Astrocyte (in vitro differentiated cells and primary cell): ENCODE results near the gene HSF5. TPM values are rescaled to one million over a fixed set of nuclear protein-coding genes. Genes with fewer than 3 reads are reported as not detected.
A peak's percentile ranks its signal among the peaks of the same experiment; 100 is the strongest.

ENCODE experiments used
- DNase-seq: peaks from one replicate; pipeline ENCODE4 v3.0.0-alpha.2; 2010; ENCODE audit warnings: low read depth
- FAIRE-seq: peaks from 2 replicates; lab custom pipeline; 2011; peaks lifted over from hg19 to GRCh38; lab: Jason Lieb, UNC
- H2AFZ ChIP-seq: 2 replicates; pipeline ENCODE4 v1.6.0; 2012; ENCODE audit warnings: low read depth, low read length, inconsistent platforms
- H3K27ac ChIP-seq: 2 replicates; pipeline ENCODE4 v1.5.1; 2011; ENCODE audit warnings: low read depth, low read length, inconsistent platforms
- H3K27me3 ChIP-seq: 2 replicates; pipeline ENCODE4 v1.6.0; 2011; ENCODE audit warnings: low read length, inconsistent platforms; ENCODE audit not compliant: insufficient read depth
- H3K36me3 ChIP-seq: 2 replicates; pipeline ENCODE4 v1.5.1; 2011; ENCODE audit warnings: low read length, inconsistent platforms; ENCODE audit not compliant: insufficient read depth
- H3K4me1 ChIP-seq: 2 replicates; pipeline ENCODE4 v1.5.1; 2011; ENCODE audit warnings: low read length, inconsistent platforms; ENCODE audit not compliant: insufficient read depth
- H3K4me2 ChIP-seq: 2 replicates; pipeline ENCODE4 v1.6.0; 2012; ENCODE audit warnings: low read length, inconsistent platforms
- H3K4me3 ChIP-seq: 2 replicates; pipeline ENCODE4 v1.5.1; 2011; ENCODE audit warnings: low read depth, mild to moderate bottlenecking, low read length, inconsistent platforms; ENCODE audit not compliant: insufficient read depth
- H3K79me2 ChIP-seq: 2 replicates; pipeline ENCODE4 v1.6.0; 2012; ENCODE audit warnings: mild to moderate bottlenecking, low read length, inconsistent platforms; ENCODE audit not compliant: insufficient read depth
- H3K9ac ChIP-seq: 2 replicates; pipeline ENCODE4 v1.6.0; 2012; ENCODE audit warnings: mild to moderate bottlenecking, low read length, inconsistent platforms
- H3K9me3 ChIP-seq: 2 replicates; pipeline ENCODE4 v1.5.1; 2012; ENCODE audit warnings: low read depth, mild to moderate bottlenecking, low read length, inconsistent platforms; ENCODE audit not compliant: insufficient read depth
- H4K20me1 ChIP-seq: 2 replicates; pipeline ENCODE4 v1.6.0; 2012; ENCODE audit warnings: low read length, inconsistent platforms; ENCODE audit not compliant: insufficient read depth
- H3K27ac Mint-ChIP-seq: one replicate; pipeline ENCODE4 v1.8.0; 2021; ENCODE audit warnings: mild to moderate bottlenecking, mixed read lengths; ENCODE audit not compliant: unreplicated experiment
- H3K27me3 Mint-ChIP-seq: one replicate; pipeline ENCODE4 v1.8.0; 2021; ENCODE audit warnings: low read depth, mixed read lengths; ENCODE audit not compliant: unreplicated experiment
- H3K36me3 Mint-ChIP-seq: one replicate; pipeline ENCODE4 v1.8.0; 2021; ENCODE audit warnings: low read depth, mixed read lengths; ENCODE audit not compliant: unreplicated experiment
- H3K4me1 Mint-ChIP-seq: one replicate; pipeline ENCODE4 v1.8.0; 2021; ENCODE audit warnings: low read depth, mixed read lengths; ENCODE audit not compliant: unreplicated experiment
- H3K4me3 Mint-ChIP-seq: one replicate; pipeline ENCODE4 v1.8.0; 2021; ENCODE audit warnings: mild to moderate bottlenecking, moderate library complexity, mixed read lengths; ENCODE audit not compliant: unreplicated experiment
- H3K9me3 Mint-ChIP-seq: one replicate; pipeline ENCODE4 v1.8.0; 2021; ENCODE audit warnings: mild to moderate bottlenecking, mixed read lengths; ENCODE audit not compliant: unreplicated experiment
- EZH2 ChIP-seq: IDR thresholded peaks from 2 replicates; pipeline ENCODE4 v1.6.1; 2012; ENCODE audit warnings: mild to moderate bottlenecking, low read length, inconsistent platforms; ENCODE audit not compliant: insufficient read depth
- total RNA-seq: library from RNA; stranded (reverse); gene quantifications from 2 replicates; pipeline ENCODE4 v1.2.1, GENCODE V29; 2021
- TF ChIP-seq, protein P1 (sequence below): IDR thresholded peaks from 2 replicates; pipeline ENCODE4 v1.5.1; 2011; ENCODE audit warnings: low read depth, mild to moderate bottlenecking, inconsistent platforms, low read length, moderate library complexity; ENCODE audit not compliant: insufficient read depth

The HSF5 gene
- total RNA-seq, 1 donor from 2014 or later = not detected

DNA sequence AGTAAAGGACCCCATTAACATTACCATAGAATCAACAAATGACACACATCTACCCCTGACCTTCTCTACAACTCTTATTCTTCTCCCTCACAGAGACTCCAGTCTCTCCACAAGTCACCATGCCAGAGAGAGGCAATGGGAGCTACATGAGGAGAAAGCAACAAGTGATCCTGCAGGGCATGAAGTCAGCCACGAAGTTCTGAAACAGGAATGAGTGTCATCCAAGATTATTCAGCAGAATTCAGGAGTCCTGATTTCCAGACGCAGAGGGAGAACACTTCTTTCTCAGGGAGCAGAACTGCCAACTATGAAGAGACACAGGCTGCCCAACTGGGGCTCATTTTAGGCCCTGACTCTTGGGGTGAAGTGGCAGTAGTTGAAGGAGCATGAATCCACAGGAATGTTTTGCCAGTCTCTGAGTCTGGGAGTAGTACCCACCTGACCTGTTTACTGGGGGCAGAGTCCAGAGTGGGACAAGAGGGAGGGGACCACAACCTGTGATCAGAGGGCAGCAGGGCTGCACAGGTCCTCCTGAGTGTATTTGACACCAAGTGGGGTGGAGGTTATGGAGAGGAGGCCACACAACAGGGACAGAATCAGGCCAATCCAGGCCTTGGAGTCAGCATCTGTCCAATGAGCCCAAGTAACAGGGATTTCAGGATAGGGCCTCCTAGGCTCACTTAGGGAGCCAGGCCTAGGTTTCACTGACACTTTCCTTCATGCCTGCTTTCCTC, 28.6 kb upstream of the HSF5 start:
- TF ChIP-seq EZH2 = no peak
- TF ChIP-seq, protein P1, sequence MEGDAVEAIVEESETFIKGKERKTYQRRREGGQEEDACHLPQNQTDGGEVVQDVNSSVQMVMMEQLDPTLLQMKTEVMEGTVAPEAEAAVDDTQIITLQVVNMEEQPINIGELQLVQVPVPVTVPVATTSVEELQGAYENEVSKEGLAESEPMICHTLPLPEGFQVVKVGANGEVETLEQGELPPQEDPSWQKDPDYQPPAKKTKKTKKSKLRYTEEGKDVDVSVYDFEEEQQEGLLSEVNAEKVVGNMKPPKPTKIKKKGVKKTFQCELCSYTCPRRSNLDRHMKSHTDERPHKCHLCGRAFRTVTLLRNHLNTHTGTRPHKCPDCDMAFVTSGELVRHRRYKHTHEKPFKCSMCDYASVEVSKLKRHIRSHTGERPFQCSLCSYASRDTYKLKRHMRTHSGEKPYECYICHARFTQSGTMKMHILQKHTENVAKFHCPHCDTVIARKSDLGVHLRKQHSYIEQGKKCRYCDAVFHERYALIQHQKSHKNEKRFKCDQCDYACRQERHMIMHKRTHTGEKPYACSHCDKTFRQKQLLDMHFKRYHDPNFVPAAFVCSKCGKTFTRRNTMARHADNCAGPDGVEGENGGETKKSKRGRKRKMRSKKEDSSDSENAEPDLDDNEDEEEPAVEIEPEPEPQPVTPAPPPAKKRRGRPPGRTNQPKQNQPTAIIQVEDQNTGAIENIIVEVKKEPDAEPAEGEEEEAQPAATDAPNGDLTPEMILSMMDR = no peak
- peaks cover 13% of the 10 kb centered on the region for H3K4me1 Mint-ChIP-seq
- H4K20me1 ChIP-seq = peaks cover 15% of the 10 kb centered on the region
- H3K4me1 ChIP-seq = peaks cover 22% of the 10 kb centered on the region
- H3K27me3 ChIP-seq = no peaks in the 10 kb centered on the region
- peak overlapping the region; percentile 67 for H3K9ac ChIP-seq
- H3K36me3 ChIP-seq = peaks cover 4% of the 10 kb centered on the region
- no peak for FAIRE-seq
- no peaks in the 10 kb centered on the region for H3K36me3 Mint-ChIP-seq
- peaks cover 8% of the 10 kb centered on the region for H3K27me3 Mint-ChIP-seq
- no peaks in the 10 kb centered on the region for H3K9me3 Mint-ChIP-seq
- peak overlapping the region; percentile 77 for H2AFZ ChIP-seq
- H3K4me3 ChIP-seq = peak overlapping the region; percentile 59
- no peaks in the 10 kb centered on the region for H3K9me3 ChIP-seq
- H3K79me2 ChIP-seq = peaks cover 5% of the 10 kb centered on the region
- H3K27ac Mint-ChIP-seq = peak overlapping the region; percentile 55
- H3K4me2 ChIP-seq = peak overlapping the region; percentile 93
- DNase-seq = no peak
- H3K4me3 Mint-ChIP-seq = peak overlapping the region; percentile 93
- peak overlapping the region; percentile 2 for H3K27ac ChIP-seq

DNA sequence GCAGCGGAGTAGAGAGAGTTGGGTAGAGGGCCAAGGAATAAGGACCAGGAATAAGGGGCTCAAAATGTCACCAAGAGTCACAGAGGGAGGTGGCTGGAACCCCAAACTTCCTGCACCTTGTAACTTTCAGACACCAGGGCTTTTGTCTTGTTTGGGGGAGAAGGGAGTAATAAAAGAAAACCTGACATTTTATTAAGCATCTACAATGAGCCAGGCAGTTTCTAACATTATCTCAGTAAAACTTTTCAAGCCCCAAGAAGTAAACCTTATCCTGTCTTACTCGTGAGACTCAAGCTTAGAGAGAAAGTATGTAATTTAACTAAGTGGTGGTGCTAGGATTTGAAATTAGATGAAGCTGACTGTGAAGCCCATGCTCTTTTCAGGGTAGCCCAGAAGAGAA, 27.1 kb upstream of the HSF5 start:
- H3K9me3 Mint-ChIP-seq = no peaks in the 10 kb centered on the region
- peaks cover 13% of the 10 kb centered on the region for H3K4me1 Mint-ChIP-seq
- FAIRE-seq (no peak), DNase-seq (no peak)
- H3K9me3 ChIP-seq = no peaks in the 10 kb centered on the region
- peaks cover 5% of the 10 kb centered on the region for H3K36me3 Mint-ChIP-seq
- peaks cover 22% of the 10 kb centered on the region for H3K4me1 ChIP-seq
- H4K20me1 ChIP-seq = peaks cover 20% of the 10 kb centered on the region
- H3K4me3 Mint-ChIP-seq = peak overlapping the region; percentile 81
- H3K9ac ChIP-seq = no peak overlapping the region
- no peak for TF ChIP-seq EZH2
- TF ChIP-seq, protein P1 = no peak
- no peak overlapping the region for H3K27ac ChIP-seq
- H3K4me2 ChIP-seq = peak overlapping the region; percentile 91
- no peak overlapping the region for H2AFZ ChIP-seq
- H3K36me3 ChIP-seq = peaks cover 9% of the 10 kb centered on the region
- H3K27me3 Mint-ChIP-seq = peaks cover 2% of the 10 kb centered on the region
- peak overlapping the region; percentile 78 for H3K4me3 ChIP-seq
- no peak overlapping the region for H3K27ac Mint-ChIP-seq
- peaks cover 5% of the 10 kb centered on the region for H3K79me2 ChIP-seq
- H3K27me3 ChIP-seq = no peaks in the 10 kb centered on the region

DNA sequence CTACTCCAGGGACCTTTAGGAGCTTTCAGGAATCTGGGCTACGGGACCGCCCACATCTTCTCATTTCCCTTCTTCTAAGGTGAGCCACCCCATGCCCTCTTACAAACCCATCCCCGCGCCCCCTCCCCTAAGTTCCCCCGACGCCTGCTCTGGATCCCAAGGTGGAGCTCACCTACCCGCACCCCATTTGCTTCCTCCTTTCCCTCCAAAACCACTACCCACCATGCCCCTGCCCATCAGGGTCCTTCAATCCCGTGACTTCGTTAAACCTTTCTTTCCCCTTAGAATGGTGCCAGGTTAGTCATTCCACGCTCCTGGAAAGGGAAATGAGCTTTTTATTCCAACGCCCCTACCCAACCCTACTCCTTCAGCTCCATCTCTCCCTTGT, 26.6 kb upstream of the HSF5 start:
- Histone ChIP-seq H3K27me3 (no peaks in the 10 kb centered on the region), H3K9ac (peak overlapping the region; percentile 81), H3K4me1 (peaks cover 22% of the 10 kb centered on the region), H3K4me2 (peak overlapping the region; percentile 91), H2AFZ (peak overlapping the region; percentile 45), H3K36me3 (peaks cover 15% of the 10 kb centered on the region), H3K79me2 (peaks cover 5% of the 10 kb centered on the region), H3K27ac (no peak overlapping the region), H3K9me3 (no peaks in the 10 kb centered on the region), H3K4me3 (peak overlapping the region; percentile 78), H4K20me1 (peaks cover 25% of the 10 kb centered on the region)
- FAIRE-seq (no peak), DNase-seq (no peak)
- Mint-ChIP-seq H3K27me3 (peaks cover 2% of the 10 kb centered on the region), H3K36me3 (peaks cover 10% of the 10 kb centered on the region), H3K9me3 (no peaks in the 10 kb centered on the region), H3K4me3 (peak overlapping the region; percentile 81), H3K27ac (no peak overlapping the region), H3K4me1 (peaks cover 13% of the 10 kb centered on the region)
- no peak for TF ChIP-seq EZH2
- TF ChIP-seq, protein P1 = no peak
